Heart left ventricle (tissue), 16 donors: ENCODE measurements around the gene PYGB. TPM values are rescaled to one million over a fixed set of nuclear protein-coding genes. Genes with fewer than 3 reads are reported as not detected.

Experiments
- ATAC-seq, 4 donors: fragments of 200-7000 bp; cut with Tn5 transposase; one replicate each; pipeline ENCODE4 v1.9.1; 2020 to 2022; ENCODE audit warnings: moderate library complexity in 4 of 4, mild to moderate bottlenecking in 3 of 4, moderate number of reproducible peaks in 1 of 4
- DNase-seq, 5 donors: peaks; one replicate each; pipeline ENCODE4 v3.0.0-alpha.2; 2020
- H3K27ac ChIP-seq, 12 donors: fragments of 200-600 bp; sonication (generic) in 4 of 12; one replicate each; pipeline versions ENCODE4 v1.5.0 to v1.8.0; 2016 to 2022; ENCODE audit warnings: mild to moderate bottlenecking in 2 of 12
- H3K27me3 ChIP-seq, 9 donors: fragments of 200-600 bp; sonication (generic) in 2 of 9; one replicate each; pipeline versions ENCODE4 v1.5.1 to v1.8.0; 2016 to 2022; ENCODE audit warnings: mild to moderate bottlenecking in 3 of 9
- H3K36me3 ChIP-seq, 9 donors: fragments of 200-600 bp; sonication (generic) in 2 of 9; one replicate each; pipeline versions ENCODE4 v1.5.0 to v1.8.0; 2018 to 2022; ENCODE audit warnings: mild to moderate bottlenecking in 2 of 9
- H3K4me1 ChIP-seq, 12 donors: fragments of 200-600 bp; sonication (generic) in 4 of 12; one replicate each; pipeline versions ENCODE4 v1.5.0 to v1.8.0; 2016 to 2022; ENCODE audit warnings: mild to moderate bottlenecking in 3 of 12
- H3K4me3 ChIP-seq, 12 donors: fragments of 200-600 bp; sonication (generic) in 4 of 12; one replicate each; pipeline versions ENCODE4 v1.5.0 to v1.8.0; 2017 to 2022; ENCODE audit warnings: mild to moderate bottlenecking in 9 of 12, moderate library complexity in 4 of 12
- H3K9me3 ChIP-seq, 12 donors: fragments of 200-600 bp; sonication (generic) in 4 of 12; one replicate each; pipeline versions ENCODE4 v1.5.0 to v1.8.0; 2016 to 2022; ENCODE audit warnings: mild to moderate bottlenecking in 1 of 12
- CTCF ChIP-seq, 12 donors: fragments of 200-600 bp; sonication (generic) in 4 of 12; IDR thresholded peaks; one replicate each; pipeline versions ENCODE4 v1.5.0 to v1.8.0; 2018 to 2022; ENCODE audit warnings: antibody characterized with exemption in 12 of 12, mild to moderate bottlenecking in 5 of 12
- POLR2A ChIP-seq, 2 donors: fragments of 450-650 bp; IDR thresholded peaks; one replicate each; pipeline ENCODE4 v1.6.1; 2017; ENCODE audit warnings: antibody characterized with exemption in 2 of 2, mild to moderate bottlenecking in 2 of 2, moderate library complexity in 2 of 2
- WGBS, 4 donors: extraction: QIAGEN DNeasy Blood & Tissue Kit in 2 of 4; methylation state at CpG; one replicate each; pipeline versions ENCODE4 v1.1.5 to v1.1.7; 2013 to 2018; 5-methylcytosine and 5-hydroxymethylcytosine counted together
- intact Hi-C, 10 donors: fragments of 100-400 bp; cut with DNase I; formaldehyde crosslinking; loops; one replicate each; pipeline versions ENCODE4 v1.11.1 to v1.14.2; 2022
- polyA plus RNA-seq, 2 donors: library from polyadenylated mRNA; stranded (reverse); fragments of 200-250 nt; gene quantifications; one replicate each; pipeline ENCODE4 v1.2.3, GENCODE V29; 2013
- total RNA-seq, 9 donors: library from RNA; depleted of rRNA in 2 of 9; stranded (reverse); fragments of >200 nt in 2 of 9; fragmentation: NEBNext Ultra II Directional in 3 of 9; extraction: Animal tissue kit (Norgen Biotek cat#: 25700) in 3 of 9; gene quantifications; one replicate each; pipeline versions ENCODE4 v1.1.0 to v1.2.4, GENCODE V29; 2016 to 2023
- donor health status: ischemic (EF 13 %, LVEDD 7.1; RV severe dilation, severe dysfunction).
- donor health status: healthy with polysubstance abuse.
- donor health status: DM: no; HTN: yes; CAD: no.
- donor health status: DM: no; HTN: no; CAD: no.
- donor health status: ischemic (EF 25% LVEDD 6.9; RV normal size, moderate dysfunction).
- donor health status: ischemic (EF 25% LVEDD 5.7; RV mildly dilated, moderate dysfunction).
- donor health status: healthy.
- donor health status: DM: yes; HTN: yes; CAD: no.
- donor health status: ischemic (EF 35%, LVEDD 5.7; RV mildly dilated, moderate dysfunction).
- donor health status: nonischemic (EF 11% LVEDD 7.7; RV severe dilation, severe dysfunction).
- donor health status: DM: yes; HTN: yes; CAD: no.
- donor health status: PGD.
- donor health status: ischemic (EF 29% LVEDD 5.4; RV normal size, mild dysfunction).
- donor health status: nonischemic (EF 23%, LVEDD 6.1; RV moderate dilation, normal function).

The PYGB gene
- total and polyA plus RNA-seq, 11 donors = 144 to 450 (median 232) TPM

GRCh38 chr20:25246182-25246999, 1.5 kb upstream of the PYGB start:
- no peak for TF ChIP-seq POLR2A (IDR thresholded peaks at IDR 0.05)
- no peak for TF ChIP-seq CTCF (IDR thresholded peaks at IDR 0.05)
- Histone ChIP-seq H3K4me3 (peak overlapping the region in 9 of 12 donors; percentile 72 to 99 (median 92)), H3K27ac (peak overlapping the region in 11 of 12 donors; percentile 91 to 99 (median 96)), H3K9me3 (peaks cover 0 to 5% (median 0%) of the 10 kb centered on the region in 12 donors), H3K36me3 (no peaks in the 10 kb centered on the region), H3K27me3 (no peaks in the 10 kb centered on the region), H3K4me1 (peaks cover 0 to 43% (median 24%) of the 10 kb centered on the region in 12 donors)
- intact Hi-C loops = loop anchor here in 9 of 10 donors (2.0 to 10.0 kb wide), 6 partner anchors 48 to 252 kb away; partner anchors contain the start of genes ENTPD6 (in 5 of the 9), APMAP (in 1 of the 9) and VSX1 (in 1 of the 9)
- DNase-seq (no peak), ATAC-seq (no peak)
- WGBS, 4 donors = 62 to 71% (median 69%) methylated on average over 7 to 9 of the region's 9 CpGs

- peak; percentile 49 to 83 (median 79) for ATAC-seq
- TF ChIP-seq POLR2A (IDR thresholded peaks at IDR 0.05) (no peak), CTCF (IDR thresholded peaks at IDR 0.05) (peak; percentile 28 to 79 (median 56))
- Histone ChIP-seq H3K9me3 (peaks cover 0 to 5% (median 0%) of the 10 kb centered on the region in 12 donors), H3K4me1 (peaks cover 0 to 50% (median 24%) of the 10 kb centered on the region in 12 donors), H3K27ac (peak overlapping the region; percentile 86 to 99 (median 96)), H3K36me3 (no peaks in the 10 kb centered on the region), H3K4me3 (peak overlapping the region; percentile 72 to 99 (median 92)), H3K27me3 (no peaks in the 10 kb centered on the region)
- intact Hi-C loops = loop anchor here in 9 of 10 donors (1.0 to 10.0 kb wide), 7 partner anchors 20 to 252 kb away; partner anchors contain the start of genes ENTPD6 (in 5 of the 9), APMAP (in 1 of the 9) and VSX1 (in 1 of the 9)
- peak; percentile 75 to 87 (median 80) for DNase-seq
- WGBS, 4 donors = 9 to 12% (median 11%) methylated on average over 21 to 24 of the region's 24 CpGs
Measured at GRCh38 chr20:25247000-25247517, 826 bp upstream of the PYGB start.

DNA sequence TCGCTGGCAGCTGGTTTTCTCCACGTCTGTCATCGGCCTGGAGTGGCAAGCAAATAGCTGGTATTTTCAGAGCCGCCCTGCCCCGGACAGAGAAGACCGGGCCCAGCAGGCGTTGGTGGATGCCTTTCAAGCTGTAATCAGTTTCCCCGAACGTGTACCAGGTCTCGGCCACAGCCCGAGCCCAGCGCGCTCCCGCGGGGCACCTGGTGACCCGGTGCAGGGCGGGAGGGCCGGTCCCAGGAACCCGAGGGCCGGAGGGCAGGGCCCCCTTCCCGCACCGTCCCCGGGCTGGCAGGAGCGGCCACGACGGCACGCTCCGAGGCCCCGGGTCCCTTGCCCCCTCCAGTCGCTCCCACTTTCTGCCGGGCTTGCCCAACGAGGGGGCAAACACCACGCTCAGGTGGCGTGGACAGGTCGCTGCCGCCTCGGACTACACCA, 348 bp upstream of the PYGB start:
- DNase-seq (peak in 3 of 5 donors; percentile 66 to 84 (median 84)), ATAC-seq (peak; percentile 22 to 67 (median 61))
- 0 to 1% (median 0%) methylated on average over 16 to 37 of the region's 37 CpGs for WGBS, 4 donors
- H3K4me1 ChIP-seq = peaks cover 0 to 54% (median 28%) of the 10 kb centered on the region in 12 donors
- peak overlapping the region; percentile 72 to 99 (median 92) for H3K4me3 ChIP-seq
- peaks cover 0 to under 1% (median 0%) of the 10 kb centered on the region in 9 donors for H3K36me3 ChIP-seq
- intact Hi-C loops = loop anchor here in 9 of 10 donors (1.0 to 10.0 kb wide), 7 partner anchors 20 to 253 kb away; partner anchors contain the start of genes ENTPD6 (in 5 of the 9), APMAP (in 1 of the 9) and VSX1 (in 1 of the 9)
- H3K27ac ChIP-seq = peak overlapping the region; percentile 86 to 99 (median 96)
- H3K27me3 ChIP-seq = no peaks in the 10 kb centered on the region
- H3K9me3 ChIP-seq = peaks cover 0 to 5% (median 0%) of the 10 kb centered on the region in 12 donors
- TF ChIP-seq POLR2A (IDR thresholded peaks at IDR 0.05) (no peak), CTCF (IDR thresholded peaks at IDR 0.05) (no peak)
